IPS-NIHi7 (cell line): ENCODE data around the gene OCA2.
"Not testable (repeated sequence)": the region's sequence is repeated elsewhere in the genome, so short reads cannot be mapped to it uniquely, and the experiment has no call there.

Experiments used
- DNase-seq: peaks from one replicate; pipeline ENCODE4 v3.0.0; 2012; ENCODE audit warnings: mixed read lengths; ENCODE audit errors: extremely low spot score

The OCA2 gene

DNA sequence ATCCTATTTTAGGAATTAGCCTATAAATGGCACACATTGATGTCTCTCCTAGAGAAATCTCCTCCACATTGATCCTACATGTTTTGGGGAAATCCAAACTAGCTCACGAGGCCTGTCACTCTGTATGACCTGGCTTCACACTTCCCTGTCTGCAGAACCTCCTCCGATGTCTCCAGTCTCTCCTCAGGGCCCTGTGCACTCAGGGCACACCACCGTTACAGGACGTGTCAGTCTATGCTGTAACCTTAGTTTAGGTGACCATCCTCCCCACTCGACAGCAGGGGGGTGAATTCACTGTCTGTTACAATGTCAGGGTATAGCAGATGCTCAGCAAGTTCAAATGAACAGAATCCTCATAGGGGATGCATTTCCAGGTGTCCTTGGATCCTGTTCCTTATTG is 249.1 kb downstream of the OCA2 start:
- DNase-seq: no peak

DNA sequence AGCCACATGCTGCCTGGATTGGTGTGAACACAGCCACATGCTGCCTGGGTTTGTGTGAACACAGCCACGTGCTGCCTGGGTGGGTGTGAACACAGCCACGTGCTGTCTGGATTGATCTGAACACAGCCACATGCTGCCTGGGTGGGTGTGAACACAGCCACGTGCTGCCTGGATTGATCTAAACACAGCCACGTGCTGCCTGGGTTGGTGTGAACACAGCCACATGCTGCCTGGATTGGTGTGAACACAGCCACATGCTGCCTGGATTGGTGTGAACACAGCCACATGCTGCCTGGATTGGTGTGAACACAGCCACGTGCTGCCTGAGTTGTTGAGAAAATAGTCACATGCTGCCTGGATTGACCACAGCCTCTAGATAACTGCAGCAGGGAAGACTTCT is 250.2 kb downstream of the OCA2 start:
- not testable (repeated sequence) for DNase-seq

DNA sequence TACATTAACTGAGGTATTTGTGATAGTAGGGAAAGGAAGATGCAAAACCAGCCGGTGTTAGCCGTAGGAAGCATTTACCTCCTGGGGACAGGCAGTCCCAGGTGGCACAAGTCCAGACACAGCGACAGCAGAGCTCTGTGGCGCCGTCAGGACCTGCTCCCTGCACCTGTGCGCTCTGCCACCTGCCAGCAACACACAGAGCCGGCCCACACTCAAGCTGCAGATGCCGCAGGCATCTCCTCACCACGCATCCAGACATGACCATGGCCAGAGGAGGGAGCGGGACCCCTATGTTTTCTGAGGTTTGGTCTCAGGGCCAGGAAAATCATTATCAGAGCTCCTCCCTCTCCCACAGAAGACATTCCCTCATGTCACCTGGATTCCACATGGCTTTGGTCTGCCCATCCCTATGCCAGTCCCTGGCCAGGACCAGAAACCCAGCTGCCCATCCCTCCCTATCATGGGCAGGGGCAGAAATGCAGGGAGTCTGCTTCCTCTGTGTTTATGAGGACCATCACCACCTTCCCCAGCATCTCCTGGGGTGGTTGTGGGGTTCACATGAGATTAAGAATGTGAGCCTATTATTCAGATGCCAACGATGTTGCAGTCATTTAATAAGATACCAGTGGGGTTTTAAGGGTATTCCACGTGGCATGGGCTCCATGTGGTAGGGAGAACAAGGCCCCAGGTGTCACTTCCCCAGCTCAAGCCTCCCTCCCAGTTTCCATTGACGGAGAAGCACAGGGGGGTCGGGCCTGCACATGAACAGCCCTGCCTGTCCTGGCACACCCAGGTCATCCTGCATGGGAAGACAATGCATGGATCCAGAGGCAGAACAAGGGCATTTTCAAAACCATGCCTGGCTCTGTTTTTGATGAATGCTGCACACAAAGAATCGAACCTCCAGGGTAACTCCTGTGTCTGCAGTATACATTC is 251.1 kb downstream of the OCA2 start:
- DNase-seq: no peak

DNA sequence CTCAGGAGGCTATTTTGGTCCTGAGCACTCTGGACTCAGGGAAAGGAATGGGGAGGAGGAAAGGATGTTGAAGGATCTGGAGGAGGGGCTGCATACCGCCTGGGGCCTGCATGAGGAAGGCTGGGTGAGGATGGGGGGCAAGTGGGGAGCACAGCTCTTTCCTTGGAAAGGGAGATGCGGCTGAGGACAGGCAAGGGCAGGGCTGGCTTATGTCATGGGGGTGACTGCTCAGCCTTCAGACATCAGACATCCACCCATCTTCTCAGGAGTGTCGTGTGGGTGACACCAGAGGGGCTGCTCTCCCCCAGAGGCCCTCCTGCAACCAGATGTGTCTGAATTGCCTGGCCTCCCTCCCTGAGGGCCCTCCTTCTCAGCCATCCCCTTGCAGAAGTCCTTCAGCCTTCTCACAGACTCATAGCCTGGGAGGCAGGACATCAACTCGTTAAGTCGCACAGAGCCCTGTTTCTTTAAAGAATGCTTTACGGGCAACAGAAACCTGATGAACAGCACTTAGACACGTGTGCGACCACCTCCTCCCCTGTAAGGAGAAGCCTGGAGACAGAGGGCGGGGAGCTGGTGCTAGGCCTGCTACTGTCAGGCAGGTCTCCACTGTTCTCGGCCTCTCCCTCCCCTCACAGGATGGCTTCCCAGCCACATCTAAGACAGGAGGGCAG is 252.3 kb downstream of the OCA2 start:
- DNase-seq: no peak

DNA sequence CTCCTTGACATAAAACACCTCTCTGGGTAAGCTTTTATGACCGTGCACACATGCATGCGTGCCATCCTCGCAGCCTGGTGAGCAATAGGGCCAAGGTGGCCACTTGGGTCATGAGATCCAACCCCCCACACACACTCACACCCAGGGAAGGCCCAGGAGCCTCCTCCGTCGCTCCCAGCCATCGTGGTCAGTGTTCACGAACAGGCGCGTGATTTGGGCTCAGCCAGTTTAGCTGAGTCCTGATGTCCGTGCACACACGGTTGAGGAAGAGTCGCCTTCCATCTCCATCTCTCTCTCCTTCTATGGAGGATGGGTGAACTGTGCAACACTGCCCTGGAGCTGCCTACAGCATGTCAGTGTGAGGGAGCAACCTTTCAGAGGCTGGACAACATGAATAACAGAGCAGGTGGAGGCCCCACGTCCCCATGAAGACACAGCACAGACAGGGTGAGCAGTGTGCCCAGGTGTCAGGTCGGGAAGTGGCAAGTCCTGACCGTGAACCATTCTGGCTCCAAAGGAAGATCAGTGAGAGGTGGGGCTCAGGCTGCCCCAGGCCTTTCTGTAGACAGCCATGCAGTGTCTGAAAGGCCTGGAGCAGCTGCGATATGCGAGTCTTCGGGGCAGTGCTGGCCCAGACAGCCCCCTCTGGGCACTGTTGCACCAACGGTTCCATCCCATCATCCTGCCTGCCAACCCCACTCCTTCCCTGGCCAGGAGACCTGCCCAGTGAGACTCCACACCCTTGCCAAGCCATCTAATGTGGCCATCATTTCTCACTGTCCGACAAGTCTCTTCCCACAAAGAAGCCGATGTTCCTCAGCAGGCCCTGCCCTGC is 253.4 kb downstream of the OCA2 start:
- DNase-seq: no peak

DNA sequence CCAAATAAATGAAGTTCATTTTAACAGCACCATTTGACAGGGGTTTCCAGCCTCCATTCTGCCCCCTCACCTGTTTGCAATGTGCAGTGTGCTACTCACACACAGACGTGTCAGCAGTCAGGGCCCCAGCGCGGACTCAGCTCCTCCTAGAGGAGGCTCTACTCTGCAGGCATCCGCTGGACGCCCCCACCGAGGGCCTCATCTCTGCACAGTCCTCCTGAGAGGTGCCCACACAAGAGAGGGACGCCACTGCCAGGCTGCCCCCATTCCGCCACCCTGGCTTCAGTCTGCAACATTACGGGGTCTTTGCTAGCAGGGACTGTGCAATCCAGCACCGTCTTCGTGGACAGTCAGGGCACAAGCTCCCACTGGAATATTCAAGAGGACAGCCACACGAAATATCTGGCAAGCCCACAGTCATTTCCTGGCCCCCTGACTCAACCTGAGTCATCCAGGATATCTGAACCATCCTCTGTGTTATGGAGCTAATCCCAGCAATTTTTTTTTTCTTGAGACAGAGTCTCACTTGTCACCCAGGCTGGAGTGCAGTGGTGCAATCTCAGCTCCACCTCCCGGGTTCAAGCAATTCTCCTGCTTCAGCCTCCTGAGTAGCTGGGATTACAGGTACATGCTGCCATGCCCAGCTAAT is 255.0 kb downstream of the OCA2 start:
- DNase-seq: no peak

DNA sequence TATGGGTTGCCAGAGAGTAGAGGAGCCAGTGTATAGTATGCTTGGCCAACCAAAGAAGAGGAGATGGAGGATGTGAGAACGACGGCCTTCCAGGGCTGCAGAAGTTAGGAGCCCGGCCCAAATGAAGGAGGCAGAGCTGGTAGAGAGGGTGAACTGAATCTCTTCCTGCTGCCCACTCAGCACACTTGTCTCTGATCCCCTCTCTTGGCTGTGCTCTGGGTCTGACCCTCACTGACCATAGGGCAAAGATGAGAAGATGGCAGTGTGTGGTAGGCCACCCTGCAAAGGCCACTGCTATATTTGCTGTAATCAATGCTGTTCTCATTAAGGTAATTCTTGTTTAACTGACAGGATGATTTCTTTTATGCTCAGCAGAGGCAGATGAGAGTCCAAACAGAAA is 256.0 kb downstream of the OCA2 start:
- DNase-seq: no peak

DNA sequence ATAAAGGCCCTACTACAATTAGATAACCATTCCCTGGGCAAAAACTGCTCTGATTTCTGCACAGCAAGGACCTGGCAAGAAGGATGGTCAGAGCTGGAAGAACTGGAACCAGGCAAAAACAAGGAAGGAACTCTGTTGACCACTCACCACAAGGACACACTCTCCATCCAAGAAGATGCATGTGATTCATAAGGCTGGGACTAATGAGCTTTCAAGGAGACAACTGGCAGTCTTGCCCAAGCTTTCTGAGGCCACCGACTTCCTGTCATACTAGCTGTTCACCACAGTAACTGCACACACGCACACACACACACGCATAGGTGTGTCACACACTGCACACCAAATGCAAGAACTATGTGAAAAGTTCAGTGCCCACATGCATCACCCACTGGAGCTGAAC is 256.6 kb downstream of the OCA2 start:
- no peak for DNase-seq

DNA sequence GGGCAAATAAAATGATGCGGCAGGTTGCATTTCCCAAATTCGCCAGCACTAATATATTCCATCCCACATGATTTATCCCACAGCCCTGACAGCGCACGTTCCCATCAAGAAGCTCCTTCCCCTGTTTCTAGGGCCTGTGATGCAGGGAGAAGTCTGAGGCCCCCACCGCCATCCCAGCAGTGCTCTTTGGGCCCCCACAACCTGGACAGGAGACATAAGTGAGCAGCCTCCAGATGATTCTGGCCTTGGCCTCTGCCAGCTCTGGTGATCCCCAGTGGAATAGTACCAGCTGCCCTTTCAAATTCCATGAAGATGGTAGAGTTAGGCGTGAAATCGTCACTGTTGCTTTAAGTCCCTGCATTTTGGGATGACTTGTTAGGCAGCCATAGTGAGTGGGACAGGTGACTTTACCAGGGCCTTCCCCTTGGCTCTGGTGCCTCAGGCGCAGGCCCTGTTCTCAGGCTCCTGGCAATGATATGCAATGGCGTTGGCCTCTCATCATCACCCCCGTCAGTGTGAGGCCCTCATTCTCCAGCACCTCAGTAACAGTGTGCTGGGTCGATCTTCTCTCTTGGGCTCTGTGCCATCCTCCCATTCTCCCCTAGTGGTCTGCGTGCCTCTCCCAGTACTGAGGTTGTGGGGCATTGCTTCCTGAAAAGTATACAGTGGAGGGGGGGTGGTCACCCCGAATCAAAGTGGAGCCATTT is 263.7 kb downstream of the OCA2 start:
- DNase-seq: no peak

DNA sequence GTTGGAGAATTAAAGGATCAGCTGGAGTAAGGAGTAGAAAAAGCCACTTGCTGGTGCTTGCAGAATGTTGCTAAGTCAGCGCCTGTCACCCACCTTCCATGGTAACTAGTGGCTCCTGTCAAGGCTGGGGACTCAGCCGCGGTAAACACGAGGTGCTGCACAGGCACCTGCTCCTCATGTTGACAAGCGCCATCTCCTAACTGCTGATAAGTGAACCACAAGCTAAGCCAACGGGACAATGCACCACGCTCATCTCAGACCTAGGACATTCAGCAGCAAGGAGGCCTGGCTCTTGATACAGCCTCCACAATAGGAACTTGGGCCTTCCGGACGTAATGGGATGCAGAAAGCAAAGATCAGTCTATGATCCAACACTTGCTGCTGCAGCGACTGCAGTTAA is 264.4 kb downstream of the OCA2 start:
- no peak for DNase-seq

DNA sequence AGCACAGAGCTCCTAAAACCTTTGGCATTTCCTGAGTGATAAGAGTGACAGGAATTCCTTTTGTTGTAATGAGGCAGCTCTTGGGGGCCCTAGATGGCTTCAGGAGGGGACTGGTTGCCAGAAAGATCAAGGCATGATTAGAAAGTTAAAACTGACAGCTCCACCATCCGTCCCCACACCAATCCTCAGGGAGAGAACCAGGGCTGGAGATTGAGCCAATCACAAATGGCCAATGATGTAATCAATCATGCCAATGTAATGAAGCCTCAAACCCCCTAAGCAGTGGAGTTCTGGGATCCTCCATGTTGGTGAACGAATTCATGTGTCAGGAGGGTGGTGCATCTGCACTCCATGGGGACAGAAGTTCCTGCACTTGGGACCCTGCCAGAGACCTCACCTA is 265.1 kb downstream of the OCA2 start:
- DNase-seq: peak; percentile 3

DNA sequence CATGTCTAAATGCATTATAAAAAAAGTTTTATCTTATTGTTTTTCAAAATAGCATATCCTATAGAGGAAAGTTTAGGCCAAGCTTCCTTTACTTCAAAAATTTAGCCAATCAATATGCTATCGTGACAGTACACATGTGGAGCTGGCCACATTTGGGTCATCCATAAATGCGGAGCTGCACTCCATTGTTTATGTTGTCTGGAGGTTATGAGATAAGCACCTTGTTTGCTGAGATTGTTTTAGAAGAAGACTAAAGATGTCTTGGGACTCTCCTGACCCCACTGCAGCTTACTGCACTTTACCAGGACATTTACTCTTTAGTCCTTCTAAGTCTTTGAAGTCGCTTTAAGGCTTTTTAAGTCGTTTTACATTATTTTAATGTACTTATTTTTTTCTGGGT is 265.9 kb downstream of the OCA2 start:
- no peak for DNase-seq

DNA sequence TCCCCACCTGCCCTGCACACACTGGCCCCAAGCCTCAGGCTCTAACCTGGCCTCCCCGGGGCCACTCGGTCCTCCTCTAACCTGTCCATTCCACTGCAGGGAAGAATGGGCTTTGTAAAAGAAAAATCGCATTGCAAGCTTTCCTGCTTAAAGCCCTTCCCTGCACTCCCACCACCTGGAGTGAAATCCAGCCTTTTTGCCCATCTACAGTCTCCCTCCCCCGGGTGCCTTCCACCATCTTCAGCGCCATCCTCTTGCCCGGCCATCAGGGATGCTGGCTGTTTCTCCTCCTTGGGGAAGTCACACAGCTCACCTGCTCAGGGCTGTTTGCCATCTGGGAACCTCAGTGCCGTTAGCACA is 266.9 kb downstream of the OCA2 start:
- DNase-seq: no peak

DNA sequence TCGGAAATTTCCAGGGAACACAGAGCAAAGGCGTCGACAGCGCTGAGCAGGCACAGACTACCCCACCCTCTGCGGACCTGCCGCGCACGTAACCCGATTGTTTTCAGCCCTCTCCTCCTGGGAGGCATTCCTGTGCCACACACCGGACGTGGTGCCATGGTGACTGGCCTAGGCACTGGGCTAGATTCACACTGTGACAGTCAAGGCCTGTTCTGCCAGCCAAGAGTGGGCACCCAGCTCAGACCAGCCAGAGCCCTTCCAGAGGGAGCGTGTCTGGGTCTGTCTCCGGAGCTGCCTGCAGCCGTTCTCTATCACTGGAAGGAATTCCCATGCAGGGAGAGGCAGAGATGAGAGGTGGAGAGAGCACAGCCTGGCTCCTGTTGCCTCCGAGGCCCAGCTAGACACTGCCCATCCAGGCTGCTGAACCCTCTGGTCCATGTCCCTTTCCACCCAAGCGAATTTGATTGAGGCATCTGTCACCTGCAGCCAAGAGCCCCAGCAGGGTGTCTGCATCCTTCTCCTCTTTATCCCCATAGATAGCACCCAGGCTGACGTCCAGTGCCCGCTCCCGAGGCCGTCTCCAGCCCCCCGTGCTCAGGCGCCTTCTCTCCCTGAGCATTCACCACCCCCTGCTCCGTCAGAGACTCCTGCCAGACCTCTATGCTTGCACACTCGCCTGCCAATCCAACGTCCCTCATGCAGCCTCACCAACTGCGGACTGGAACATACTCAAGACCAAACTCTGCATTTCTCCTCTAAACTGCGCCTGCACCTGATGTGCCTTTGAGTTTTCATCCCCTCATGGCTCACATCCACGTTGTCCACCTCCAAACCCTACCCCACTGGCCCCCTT is 267.5 kb downstream of the OCA2 start:
- no peak for DNase-seq

DNA sequence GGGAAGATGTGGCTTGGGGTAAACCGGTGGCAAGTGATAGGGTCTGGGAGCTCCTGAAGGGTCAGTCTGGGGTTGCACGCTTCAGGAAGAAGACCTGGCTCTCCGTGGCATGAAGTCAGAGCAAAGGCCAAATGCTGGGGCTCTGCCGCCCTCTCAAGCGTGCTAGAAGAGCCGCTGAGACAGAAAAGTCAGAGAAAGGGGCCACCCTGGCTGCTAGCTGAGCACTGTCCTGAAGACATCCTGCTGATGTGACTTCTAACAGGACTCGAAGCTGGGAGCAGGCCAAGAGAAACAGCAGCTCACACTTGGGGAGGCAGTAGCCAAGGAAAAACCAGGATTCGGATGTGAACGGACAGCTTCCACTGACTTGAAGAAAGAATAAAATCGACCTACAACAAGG is 270.4 kb downstream of the OCA2 start:
- no peak for DNase-seq

DNA sequence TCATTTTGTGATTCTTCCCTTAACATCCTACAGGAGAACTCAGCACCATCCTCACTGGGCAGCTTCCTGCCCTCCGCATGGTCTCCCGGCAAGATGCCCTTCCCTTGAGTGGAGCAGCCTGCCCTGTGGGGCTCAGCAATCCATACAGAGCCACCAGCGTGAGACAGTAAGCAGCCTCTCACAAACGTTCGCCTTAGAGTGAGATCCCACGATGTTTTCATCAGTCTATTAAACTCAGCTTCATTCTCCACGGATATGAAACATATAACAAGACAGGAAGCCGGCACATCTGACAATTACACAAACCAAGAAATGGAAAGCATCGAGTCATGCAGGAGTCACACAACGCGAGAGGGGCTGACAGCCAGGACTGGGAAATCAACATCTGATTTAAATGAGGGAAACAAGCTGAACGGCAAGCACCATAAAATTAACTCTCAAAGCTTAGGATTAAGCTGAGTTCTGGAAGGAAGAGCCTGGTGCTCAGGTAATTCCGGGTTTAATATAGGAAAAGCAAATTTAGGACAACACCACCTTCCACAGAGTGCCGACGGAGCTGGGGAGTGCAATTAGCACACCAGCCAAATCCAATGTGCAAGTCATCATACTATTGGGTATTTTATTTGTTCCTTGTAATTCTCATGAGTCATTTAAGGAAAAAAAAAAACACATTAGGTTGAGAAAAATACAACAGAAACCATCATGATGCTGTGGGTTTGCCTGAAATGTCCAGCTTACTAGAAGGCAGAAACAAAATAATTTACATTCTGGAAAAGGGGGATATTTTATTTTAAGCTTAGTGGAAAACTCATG is 272.0 kb downstream of the OCA2 start:
- DNase-seq: peak; percentile 11

DNA sequence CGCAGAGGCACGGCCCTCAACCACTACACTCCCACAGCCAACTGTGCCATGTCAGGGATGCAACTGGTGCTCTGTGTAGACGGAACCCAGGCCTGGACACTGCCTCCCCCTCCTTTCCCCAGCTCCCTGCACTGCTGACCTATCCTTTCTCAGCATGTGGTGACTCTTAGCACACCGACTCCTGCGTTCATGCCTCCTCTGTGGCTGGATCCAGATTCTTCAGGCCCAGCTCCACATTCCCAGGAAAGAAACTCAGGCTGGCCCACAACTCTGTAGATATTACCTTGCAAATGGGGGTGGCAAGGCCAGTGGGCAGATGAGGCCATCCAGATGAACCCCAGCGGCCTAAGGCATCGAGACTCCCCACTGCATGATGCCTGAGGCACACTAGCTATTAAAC is 272.7 kb downstream of the OCA2 start:
- peak; percentile 7 for DNase-seq

DNA sequence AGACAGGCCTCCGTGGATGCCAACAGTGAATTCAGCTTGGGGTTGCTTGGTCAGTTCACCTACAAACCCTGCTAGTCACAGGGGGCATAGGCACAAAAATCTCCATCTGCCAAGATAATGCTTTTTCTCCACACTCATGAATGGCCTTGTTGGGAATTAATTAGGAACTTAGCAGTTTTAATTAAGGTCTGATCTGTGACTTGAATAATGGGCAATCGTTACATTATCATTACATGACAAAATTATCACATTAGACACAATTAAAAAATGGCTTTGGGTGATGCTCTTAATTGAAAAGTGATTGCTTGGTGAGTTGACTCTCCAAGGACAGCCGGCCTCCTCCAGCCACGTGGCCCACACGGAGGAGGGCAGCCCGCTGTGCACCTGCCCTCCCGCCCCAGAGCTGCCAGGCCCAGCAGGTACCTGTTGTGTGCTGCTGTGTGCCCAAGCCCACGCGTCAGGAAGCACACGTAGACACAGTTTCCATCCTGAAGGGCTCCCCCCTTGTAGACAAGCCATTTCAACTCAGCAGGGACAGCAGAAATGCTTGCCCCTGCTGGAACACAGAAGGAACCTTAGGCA is 274.2 kb downstream of the OCA2 start:
- peak; percentile 3 for DNase-seq

DNA sequence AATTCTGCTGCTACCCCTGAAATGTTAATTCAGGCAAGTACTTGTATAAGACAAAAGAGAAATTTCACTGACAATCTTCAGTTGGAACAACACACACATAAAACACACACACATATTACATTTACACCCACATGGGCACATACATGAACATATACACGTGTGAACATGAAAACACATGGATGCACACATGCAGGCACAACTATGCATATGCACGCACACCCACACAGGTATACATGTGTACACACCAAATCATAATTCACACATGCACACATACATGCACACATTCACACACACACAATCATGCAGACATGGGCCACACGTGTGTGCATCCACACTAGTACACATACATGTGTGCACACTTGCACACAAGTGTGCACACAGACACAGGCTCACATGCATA is 277.8 kb downstream of the OCA2 start:
- DNase-seq: no peak
